Measurements from ENCODE around the gene CLSTN2.

- TF ChIP-seq POLR2A (IDR thresholded peaks at IDR 0.05) (no peak), CTCF (IDR thresholded peaks at IDR 0.05) (no peak)
Measured at GRCh38 chr3:140351466-140351865, 416.5 kb downstream of the CLSTN2 start.
